Left lobe of liver (tissue), 2 donors: ENCODE measurements around the gene LRTM2. TPM values are rescaled to one million over a fixed set of nuclear protein-coding genes. Genes with fewer than 3 reads are reported as not detected.
"Not testable (repeated sequence)": the region's sequence is repeated elsewhere in the genome, so short reads cannot be mapped to it uniquely, and the experiment has no call there.

ENCODE experiments used
- ATAC-seq: fragments of 200-7000 bp; cut with Tn5 transposase; one replicate; pipeline ENCODE4 v1.9.1; 2020; ENCODE audit warnings: mild to moderate bottlenecking, moderate library complexity
- DNase-seq: peaks from one replicate; pipeline ENCODE4 v3.0.0-alpha.2; 2020; ENCODE audit warnings: low spot score
- total RNA-seq: library from RNA; stranded (reverse); gene quantifications from one replicate; pipeline ENCODE4 v1.2.1, GENCODE V29; 2021
- donor health status: DM: no; HTN: no; CAD: no; lungs with moderate emphysema.
- donor health status: DM: no; HTN: yes; CAD: no.

LRTM2 gene
- total RNA-seq, 1 donor from 2014 or later: not detected

- ATAC-seq (no peak), DNase-seq (no peak)
Observed at GRCh38 chr12:1810201-1810930, 10.0 kb upstream of the LRTM2 start.

GRCh38 chr12:1810931-1811280, 9.5 kb upstream of the LRTM2 start:
- no peak for ATAC-seq
- DNase-seq: no peak

- DNase-seq: no peak
- ATAC-seq: no peak
Observed at GRCh38 chr12:1811281-1811947, 9.0 kb upstream of the LRTM2 start.

DNA sequence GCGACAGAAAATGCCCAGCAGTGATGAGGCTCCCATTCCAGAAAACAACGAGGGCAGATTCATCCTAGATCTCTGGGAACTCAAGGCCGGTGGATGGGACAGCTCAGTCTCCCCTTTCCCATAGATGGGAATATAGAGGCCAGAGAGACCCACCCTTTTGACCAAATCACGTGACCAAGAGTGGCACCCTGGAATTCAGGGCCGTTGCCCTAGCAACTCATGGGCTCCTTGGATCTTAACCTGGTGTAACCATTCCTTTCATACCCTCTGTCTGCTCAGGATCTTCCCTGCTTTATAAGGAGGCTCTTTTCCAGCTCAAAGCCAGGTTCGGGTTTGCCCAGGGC, 8.4 kb upstream of the LRTM2 start:
- ATAC-seq: no peak
- DNase-seq: no peak

- DNase-seq (no peak), ATAC-seq (peak; percentile 56)
Observed at GRCh38 chr12:1812650-1813302, 7.6 kb upstream of the LRTM2 start.

GRCh38 chr12:1814266-1814665, 6.1 kb upstream of the LRTM2 start:
- ATAC-seq (no peak), DNase-seq (no peak)

DNA sequence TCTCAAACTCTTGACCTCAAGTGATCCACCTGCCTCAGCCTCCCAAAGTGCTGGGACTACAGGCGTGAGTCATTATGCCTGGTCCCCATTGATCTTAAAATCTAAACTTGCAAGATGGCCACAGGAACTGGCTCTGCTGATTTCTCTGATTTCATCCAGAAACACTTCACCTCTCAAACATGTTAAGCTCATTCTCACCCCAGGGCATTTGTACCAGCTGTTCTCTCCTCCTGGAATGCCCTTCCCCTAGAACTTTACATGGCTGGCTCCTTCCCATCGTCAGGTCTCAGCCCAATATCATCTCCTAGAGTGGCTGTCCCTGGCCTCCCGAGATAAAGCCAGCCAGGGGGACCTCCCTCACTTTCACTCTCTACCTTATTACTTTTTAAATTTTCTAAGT, 5.3 kb upstream of the LRTM2 start:
- DNase-seq (no peak), ATAC-seq (no peak)

DNA sequence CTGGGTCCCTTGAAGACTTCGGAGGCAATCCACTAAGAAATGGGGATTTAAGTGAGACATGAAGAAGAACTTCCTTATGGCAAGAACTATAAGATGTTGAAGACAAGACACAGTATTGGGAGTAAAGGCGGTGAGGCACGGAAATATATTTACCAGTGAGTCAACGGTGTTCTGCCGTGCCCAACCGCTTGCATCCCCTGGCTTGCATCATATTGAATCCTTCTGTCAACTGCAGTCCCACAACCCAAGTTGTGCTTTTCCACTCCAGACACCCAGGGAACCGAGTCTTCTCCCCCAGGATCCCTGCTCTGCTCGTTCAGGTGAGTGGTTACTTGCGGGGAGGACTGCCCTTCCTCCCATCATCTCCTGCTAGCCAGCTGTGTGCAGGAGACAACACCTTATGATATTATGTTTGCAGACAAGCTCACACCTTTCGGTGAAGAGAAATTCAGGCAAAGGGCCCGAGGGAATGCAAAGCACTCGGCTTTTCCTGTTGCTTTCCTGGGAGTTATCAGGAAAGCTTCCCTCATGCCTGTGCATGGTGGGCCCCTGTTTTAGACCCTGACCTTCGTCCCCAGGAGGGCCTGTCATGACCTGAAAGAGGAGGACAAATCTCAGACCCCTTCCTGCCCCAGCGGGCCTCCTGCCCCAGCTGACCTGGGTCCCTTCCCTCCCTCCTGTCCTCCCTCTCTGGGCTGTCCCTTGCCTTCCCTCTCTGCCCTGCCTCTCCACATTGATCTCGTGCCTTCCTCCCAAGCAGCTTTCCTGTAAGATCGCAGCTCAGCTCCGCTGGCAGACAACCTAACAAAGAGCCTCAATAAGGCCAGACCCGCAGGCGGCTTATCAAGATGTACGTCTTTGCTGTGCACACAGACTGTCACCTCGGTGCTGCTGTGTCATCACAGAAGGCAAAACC, 4.3 kb upstream of the LRTM2 start:
- ATAC-seq: no peak

GRCh38 chr12:1816730-1817348, 3.5 kb upstream of the LRTM2 start:
- ATAC-seq: no peak
- no peak for DNase-seq

More for the DNA sequence above, 4.3 kb upstream of the LRTM2 start:
- DNase-seq: no peak

DNA sequence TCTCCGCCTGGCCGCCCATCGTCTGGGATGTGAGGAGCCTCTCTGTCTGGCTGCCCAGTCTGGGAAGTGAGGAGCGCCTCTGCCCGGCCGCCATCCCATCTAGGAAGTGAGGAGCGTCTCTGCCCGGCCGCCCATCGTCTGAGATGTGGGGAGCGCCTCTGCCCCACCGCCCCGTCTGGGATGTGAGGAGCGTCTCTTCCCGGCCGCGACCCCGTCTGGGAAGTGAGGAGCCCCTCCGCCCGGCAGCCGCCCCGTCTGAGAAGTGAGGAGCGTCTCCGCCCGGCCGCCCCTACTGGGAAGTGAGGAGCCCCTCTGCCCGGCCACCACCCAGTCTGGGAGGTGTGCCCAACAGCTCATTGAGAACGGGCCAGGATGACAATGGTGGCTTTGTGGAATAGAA, 2.4 kb upstream of the LRTM2 start:
- DNase-seq, ATAC-seq: not testable (repeated sequence)

DNA sequence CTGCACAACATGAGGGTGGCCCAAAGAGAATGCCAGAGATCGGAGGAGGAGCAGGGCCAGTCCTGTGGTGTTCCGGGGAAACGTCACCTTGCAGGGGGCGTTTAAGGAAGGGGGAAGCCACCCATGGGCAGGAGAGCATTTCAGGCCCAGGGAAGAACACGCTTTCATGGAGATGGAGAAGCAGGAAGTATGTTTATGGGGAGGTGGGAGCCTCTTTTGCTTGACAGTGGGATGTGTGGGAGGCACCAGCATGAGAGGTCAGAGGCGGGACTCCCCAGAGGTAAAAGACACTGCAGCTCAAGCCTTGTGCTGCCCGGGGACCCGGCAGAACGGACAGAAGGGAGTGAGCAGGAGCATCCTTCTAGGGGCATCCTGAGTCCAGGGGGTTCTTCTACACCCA, 1.3 kb upstream of the LRTM2 start:
- no peak for ATAC-seq
- DNase-seq: no peak

GRCh38 chr12:1819571-1819970, 794 bp upstream of the LRTM2 start:
- DNase-seq: no peak

GRCh38 chr12:1820896-1821291, 529 bp downstream of the LRTM2 start:
- DNase-seq: no peak
- no peak for ATAC-seq

More at GRCh38 chr12:1819571-1819970, 794 bp upstream of the LRTM2 start:
- ATAC-seq: no peak

DNA sequence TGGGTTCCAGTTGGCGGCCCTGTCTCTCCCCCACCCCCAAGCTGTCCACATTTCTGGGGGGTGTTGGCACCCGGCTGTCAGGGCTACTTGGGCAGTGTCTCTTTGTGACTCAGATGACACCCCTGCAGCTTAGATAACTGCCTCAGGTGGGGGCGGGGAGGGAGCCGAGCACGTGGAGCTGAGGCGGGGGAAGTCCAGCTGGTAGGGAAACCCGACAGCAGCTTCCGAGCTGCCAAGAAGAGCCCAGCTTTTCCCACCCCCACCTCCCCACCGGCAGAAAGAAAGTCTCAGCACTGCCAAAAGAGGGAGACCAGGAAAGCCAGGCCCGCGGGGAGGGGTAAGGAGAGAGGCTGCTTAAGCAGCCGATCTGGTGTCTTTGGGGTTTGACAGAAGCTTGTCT, 1.4 kb downstream of the LRTM2 start:
- DNase-seq (no peak), ATAC-seq (no peak)

DNA sequence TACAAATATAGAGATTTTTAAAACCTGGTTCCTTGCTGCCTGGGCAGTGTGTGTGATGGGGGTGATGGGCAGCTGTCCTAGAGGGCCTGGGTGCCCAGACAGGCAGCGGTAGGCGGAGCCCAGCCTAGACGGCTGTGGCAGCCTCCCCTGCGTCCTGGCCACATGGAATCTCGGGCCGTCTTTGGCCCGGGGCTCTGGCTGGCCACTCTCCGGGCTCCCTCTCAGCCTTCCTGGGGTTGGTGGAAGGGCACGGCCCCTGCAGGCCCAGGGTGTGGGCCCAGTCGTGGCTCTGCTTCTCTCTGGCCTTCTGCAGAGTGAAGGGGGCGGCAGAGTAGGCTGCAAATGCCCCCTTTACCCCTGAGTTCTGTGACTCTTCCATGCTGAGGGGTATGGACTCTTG, 2.3 kb downstream of the LRTM2 start:
- no peak for ATAC-seq
- DNase-seq: no peak

GRCh38 chr12:1823237-1823636, 2.9 kb downstream of the LRTM2 start:
- DNase-seq (no peak), ATAC-seq (no peak)

- DNase-seq: no peak
Observed at GRCh38 chr12:1825382-1826102, 5.2 kb downstream of the LRTM2 start.

DNA sequence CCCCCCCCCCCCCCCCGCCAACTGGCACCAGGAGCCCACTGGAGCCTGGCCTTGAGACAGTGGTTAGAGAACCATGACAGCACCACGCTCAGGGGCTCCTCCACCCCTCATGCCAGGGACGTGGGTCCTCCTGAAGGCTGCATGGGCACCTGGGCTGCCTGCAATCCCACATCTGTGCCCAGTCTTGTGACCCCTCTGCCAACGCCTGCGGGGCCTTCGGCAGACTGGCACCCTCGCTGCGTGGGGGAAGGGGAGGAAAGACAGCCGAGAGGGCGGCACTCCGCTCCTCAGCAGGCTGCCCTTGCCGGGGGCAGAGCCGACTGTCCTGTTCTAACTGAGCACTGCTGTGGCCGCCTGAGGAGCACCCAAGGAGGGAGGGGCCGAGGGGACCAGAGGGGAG, 6.0 kb downstream of the LRTM2 start:
- ATAC-seq (no peak), DNase-seq (no peak)

More at GRCh38 chr12:1825382-1826102, 5.2 kb downstream of the LRTM2 start:
- no peak for ATAC-seq

- ATAC-seq (no peak), DNase-seq (no peak)
Observed at GRCh38 chr12:1826867-1827705, 6.7 kb downstream of the LRTM2 start.
